Endothelial cell of umbilical vein (primary cell): ENCODE data around the gene NAA20.

Experiments used
- CTCF ChIP-seq, 2 donors: IDR thresholded peaks; 1 replicate in 1 of 2; 2 replicates in 1 of 2; pipeline ENCODE4 v1.5.1; 2011; ENCODE audit warnings: low read length in 2 of 2, mild to moderate bottlenecking in 2 of 2, moderate library complexity in 2 of 2, control low read depth in 1 of 2, inconsistent platforms in 1 of 2, low read depth in 1 of 2; ENCODE audit not compliant: insufficient read depth in 1 of 2; ENCODE audit errors: extremely low read depth in 1 of 2
- EZH2 ChIP-seq: IDR thresholded peaks from 2 replicates; pipeline ENCODE4 v1.6.1; 2012; ENCODE audit warnings: borderline replicate concordance, low read depth, mild to moderate bottlenecking, moderate library complexity, low read length, inconsistent platforms; ENCODE audit not compliant: severe bottlenecking
- FOS ChIP-seq: IDR thresholded peaks from 2 replicates; pipeline ENCODE4 v1.6.1; 2011; ENCODE audit warnings: mild to moderate bottlenecking, low read length, moderate library complexity, borderline replicate concordance; ENCODE audit not compliant: insufficient read depth
- MAX ChIP-seq: IDR thresholded peaks from 2 replicates; pipeline ENCODE4 v1.6.1; 2011; ENCODE audit not compliant: insufficient read depth, insufficient read length
- POLR2AphosphoS5 ChIP-seq: IDR thresholded peaks from 2 replicates; pipeline ENCODE4 v1.6.1; 2012; ENCODE audit warnings: low read depth, mild to moderate bottlenecking, control low read depth, low read length, moderate library complexity; ENCODE audit not compliant: insufficient read depth

GRCh38 chr20:20009784-20010253 lies 7.3 kb upstream of the NAA20 start:
- TF ChIP-seq MAX (no peak), CTCF (IDR thresholded peaks at IDR 0.05; ENCODE audit: extremely low read depth in 1 of 2, insufficient read depth in 1 of 2, low read depth in 1 of 2, low read length in 2 of 2) (no peak), POLR2AphosphoS5 (no peak), FOS (no peak), EZH2 (no peak)
